Effector CD4-positive, alpha-beta T cell (primary cell): ENCODE results near the gene ZNF281.
"Not testable (repeated sequence)": the region's sequence is repeated elsewhere in the genome, so short reads cannot be mapped to it uniquely, and the experiment has no call there.

ENCODE experiments used
- DNase-seq: peaks from one replicate; pipeline ENCODE4 v3.0.0-alpha.2; 2020
- total RNA-seq: gene quantifications from one replicate; lab custom pipeline; 2026; lab: John Stamatoyannopoulos, UW

The ZNF281 gene, protein sequence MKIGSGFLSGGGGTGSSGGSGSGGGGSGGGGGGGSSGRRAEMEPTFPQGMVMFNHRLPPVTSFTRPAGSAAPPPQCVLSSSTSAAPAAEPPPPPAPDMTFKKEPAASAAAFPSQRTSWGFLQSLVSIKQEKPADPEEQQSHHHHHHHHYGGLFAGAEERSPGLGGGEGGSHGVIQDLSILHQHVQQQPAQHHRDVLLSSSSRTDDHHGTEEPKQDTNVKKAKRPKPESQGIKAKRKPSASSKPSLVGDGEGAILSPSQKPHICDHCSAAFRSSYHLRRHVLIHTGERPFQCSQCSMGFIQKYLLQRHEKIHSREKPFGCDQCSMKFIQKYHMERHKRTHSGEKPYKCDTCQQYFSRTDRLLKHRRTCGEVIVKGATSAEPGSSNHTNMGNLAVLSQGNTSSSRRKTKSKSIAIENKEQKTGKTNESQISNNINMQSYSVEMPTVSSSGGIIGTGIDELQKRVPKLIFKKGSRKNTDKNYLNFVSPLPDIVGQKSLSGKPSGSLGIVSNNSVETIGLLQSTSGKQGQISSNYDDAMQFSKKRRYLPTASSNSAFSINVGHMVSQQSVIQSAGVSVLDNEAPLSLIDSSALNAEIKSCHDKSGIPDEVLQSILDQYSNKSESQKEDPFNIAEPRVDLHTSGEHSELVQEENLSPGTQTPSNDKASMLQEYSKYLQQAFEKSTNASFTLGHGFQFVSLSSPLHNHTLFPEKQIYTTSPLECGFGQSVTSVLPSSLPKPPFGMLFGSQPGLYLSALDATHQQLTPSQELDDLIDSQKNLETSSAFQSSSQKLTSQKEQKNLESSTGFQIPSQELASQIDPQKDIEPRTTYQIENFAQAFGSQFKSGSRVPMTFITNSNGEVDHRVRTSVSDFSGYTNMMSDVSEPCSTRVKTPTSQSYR
- 84.1 reads per million, percentile 79 among the genes with 10 or more reads in this experiment for total RNA-seq

DNA sequence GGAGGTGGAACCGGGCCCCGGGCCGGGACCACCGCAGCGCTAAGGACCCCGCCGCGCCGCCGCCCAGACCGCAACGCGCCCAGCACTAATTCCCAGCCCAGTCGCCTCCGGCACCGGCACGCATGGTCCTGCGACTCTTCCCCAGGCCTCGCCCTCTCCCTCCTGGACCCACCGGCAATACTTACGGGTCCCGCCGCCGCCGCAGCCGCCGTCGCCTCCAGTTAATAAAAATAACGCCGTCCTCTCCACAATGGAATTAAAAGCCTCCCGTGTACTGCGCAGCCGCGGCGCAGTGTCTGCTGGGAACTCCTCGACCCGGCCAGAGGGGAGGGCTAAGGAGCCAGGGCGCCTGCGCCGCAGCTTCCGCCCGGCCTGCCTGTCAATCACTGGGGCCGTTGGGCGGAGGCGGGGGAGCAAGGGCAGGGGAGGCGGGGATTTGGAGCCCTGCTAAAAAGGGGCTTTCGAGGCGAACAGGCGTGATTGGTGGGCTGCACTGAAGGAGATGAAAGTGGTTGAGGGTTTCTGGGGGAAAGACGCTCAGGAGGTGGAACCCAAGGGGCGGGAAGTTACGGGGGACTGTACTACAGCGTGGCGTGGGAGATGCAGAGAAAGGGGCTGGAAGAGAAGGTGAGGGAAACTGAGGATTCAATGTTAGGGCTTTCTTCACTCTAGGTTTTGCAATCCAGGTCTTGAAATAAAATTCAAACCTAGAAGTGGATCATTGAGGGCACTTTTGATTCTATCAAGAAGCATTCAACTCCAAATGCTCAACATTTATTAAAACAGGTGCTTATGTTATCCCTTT is at the start of gene ZNF281:
ZNF281 (minus strand) TSS at position 276 of the 805 bp plus-strand sequence. CDS start 331 bp downstream, outside the sequence.
- DNase-seq: peak; percentile 93

DNA sequence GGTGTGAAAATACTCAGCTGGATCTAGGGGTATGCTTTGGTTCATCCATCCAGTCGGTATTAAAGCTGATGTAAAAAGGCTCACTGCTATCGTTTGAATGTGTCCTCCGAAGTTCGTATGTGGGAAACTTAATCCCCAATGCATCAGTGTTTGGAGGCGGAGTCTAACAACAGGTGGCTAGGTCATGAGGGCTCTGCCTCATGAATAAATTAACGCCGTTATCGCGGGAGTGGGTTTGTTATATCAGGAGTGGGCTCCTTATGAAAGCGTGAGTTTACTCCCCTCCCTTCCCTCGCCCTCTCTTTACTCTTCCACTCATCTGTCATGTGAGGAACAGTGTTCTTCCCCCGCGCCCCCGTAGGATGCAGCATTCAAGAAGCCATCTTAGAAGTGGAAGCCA is 48.9 kb upstream of the ZNF281 start:
- no peak for DNase-seq

- DNase-seq: no peak
Observed at GRCh38 chr1:200457810-200458209, 48.0 kb upstream of the ZNF281 start.

- no peak for DNase-seq
Observed at GRCh38 chr1:200454425-200454824, 44.6 kb upstream of the ZNF281 start.

DNA sequence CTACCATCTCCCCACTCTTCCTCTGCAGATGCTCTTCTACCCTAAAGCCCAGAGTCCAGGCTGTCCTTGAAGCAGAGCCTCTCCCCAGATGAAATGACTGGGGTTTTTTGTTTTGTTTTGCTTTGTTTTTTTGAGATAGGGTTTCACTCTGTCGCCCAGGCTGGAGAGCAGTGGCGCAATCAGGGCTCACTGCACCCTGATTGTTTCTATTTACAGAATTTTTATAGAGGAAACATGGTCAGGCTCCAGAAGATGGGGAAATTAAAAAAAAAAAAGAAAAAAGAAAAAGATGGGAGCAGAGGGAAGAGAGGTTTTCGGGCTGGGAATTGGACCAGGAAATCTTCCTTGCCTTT is 43.7 kb upstream of the ZNF281 start:
- no peak for DNase-seq

- DNase-seq: no peak
Observed at GRCh38 chr1:200452850-200453552, 43.2 kb upstream of the ZNF281 start.

DNA sequence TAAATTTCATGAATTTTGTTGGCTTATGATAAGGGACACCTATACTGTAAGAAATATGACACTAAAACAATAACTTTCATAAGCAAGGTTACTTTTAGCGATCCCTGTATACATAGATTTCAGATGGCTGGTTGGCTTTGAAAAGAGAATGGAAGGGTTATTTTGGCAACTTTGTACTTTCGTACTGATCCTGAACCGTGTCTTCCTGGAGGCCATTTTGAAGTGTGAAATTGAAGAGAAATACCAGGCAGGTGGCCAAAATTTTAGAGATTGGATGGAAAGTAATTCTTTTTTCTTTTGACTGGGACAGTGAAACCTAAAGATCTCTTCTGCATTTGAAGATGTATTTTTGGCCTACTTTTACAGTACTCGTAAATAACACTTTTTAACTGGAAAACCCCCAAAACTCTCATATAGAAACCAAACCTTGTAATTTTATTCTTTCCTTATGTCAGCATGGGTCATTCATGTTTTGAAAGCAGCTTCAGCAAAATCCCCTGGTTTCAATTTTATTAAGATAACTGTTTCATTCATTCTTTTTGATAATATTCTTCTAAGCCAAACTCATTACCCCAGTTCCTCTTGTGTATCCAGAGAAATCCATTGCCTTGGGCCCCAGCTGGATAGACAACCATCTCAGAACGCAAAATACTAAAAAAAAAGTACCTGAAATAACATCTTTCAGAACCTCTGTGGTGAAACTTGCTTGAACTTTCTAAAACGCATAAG is 38.4 kb upstream of the ZNF281 start:
- no peak for DNase-seq

DNA sequence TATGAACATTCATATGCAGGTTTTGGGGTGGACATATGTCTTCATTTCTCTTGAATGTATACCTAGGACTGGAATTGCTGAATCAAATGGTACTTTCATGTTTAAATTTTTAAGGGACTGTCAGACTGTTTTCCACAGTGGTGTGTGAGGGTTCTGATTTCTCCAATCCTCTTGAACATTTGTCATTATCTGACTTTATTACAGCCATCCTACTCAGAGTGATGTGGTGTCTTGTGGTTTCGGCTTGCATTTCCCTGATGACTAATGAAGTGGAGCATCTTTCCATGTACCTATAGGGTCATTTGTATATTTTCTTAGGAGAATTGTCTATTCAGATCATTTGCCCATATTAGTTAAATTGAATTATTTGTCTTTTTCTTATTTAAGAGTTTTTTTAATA is 35.4 kb upstream of the ZNF281 start:
- no peak for DNase-seq

GRCh38 chr1:200444478-200444877 is 34.6 kb upstream of the ZNF281 start:
- no peak for DNase-seq

DNA sequence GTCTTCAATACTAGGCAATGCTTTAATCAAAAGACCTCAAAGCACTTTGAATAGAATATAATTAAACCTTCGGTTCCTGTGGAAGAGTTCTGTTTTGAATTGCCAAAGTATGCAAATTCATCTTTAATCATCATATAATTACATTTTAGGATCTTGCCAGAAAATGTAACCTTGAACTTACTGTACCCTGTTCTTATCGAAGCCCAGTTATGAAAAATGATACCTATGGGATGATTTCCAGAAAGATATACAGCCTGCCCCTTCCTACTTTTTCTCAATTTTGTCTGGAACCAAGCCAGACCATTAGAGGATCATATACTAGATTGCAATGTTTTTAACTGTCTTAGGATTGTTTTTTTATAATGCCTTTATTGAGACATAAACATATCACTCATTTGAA is 34.0 kb upstream of the ZNF281 start:
- no peak for DNase-seq

GRCh38 chr1:200442537-200443156 is 32.8 kb upstream of the ZNF281 start:
- no peak for DNase-seq

GRCh38 chr1:200442023-200442422 is 32.2 kb upstream of the ZNF281 start:
- no peak for DNase-seq

GRCh38 chr1:200438911-200439310 is 29.1 kb upstream of the ZNF281 start:
- no peak for DNase-seq

GRCh38 chr1:200438413-200438812 is 28.6 kb upstream of the ZNF281 start:
- not testable (repeated sequence) for DNase-seq

GRCh38 chr1:200437556-200438203 is 27.8 kb upstream of the ZNF281 start:
- no peak for DNase-seq

DNA sequence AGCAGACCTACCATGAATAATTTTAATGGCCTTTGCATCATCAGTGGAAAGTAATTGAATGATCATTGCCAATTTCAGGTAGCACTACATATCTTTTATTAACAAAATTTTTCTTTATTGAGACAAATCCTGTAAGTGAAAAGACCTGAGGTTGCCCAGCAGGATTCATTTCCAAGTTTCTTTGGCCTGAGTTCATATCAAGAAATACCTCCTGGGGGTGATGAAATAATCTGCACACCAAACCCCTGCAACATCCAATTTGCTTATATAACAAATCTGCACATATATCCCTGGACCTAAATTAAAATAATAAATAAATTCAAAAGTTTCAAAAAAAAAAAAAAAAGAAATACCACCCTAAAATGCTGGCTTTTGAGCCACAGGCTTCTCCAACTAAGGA is 27.3 kb upstream of the ZNF281 start:
- no peak for DNase-seq

DNA sequence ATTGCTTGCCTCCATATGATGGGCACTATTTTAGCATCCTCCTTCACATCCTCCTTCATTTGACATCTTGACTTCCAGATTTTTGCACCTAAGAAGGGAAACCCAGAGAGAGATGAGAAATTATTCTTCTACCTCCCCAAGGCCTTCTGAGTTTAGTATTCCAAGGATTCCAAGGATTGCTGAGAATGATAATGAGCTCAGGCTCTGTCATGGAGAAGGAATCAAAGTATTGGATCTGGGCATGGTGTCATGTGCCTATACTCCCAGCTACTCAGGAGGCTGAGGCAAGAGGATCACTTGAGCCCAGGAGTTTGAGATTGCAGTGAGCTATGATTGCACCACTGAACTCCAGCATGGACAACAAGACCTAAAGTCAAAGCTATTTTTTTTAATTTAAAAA is 26.6 kb upstream of the ZNF281 start:
- DNase-seq: no peak

DNA sequence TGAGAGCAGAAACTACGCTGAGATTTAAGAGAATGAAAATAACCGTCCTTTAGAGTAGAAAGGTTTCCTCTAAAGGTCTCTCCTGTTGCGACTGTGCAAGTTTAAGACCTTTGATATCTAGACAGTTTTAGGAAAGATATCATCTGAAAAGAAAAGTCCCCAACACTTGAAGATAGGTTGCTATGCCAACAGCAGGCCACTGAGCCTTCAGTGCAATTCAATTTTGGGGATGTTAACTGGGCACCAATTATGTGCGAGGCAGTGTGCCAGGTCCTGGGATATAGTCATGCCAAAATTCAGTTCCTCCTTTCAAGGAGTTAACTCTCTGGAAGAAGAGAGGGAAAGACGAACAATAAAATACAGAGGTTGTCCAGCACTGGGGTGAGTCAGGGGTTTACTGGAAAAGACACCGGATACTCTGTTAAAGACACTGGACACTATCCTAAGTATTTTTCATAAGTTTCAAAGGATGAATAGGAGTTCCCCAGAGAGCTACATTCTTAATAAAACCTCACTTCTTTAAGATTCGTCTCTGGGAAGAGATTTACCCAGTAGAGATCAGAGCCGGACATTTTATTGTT is 25.5 kb upstream of the ZNF281 start:
- DNase-seq: no peak

DNA sequence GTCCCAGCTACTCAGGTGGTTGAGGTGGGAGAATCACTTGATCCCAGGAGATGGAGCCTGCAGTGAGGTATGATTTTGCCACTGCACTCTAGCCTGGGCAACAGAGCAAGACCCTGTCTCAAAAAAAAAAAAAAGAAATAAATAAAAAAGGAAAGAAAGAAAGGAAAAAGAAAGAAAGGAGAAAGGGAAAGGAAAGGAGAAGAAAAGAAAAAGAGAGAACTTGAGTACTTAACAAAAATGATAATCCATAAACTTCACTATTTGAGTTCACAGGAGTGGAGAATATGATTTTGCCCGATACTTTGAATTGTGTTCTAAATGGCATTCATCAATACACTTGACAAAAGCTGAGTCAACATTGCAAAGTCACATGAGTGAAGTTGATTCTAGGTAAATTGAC is 23.8 kb upstream of the ZNF281 start:
- DNase-seq: no peak

GRCh38 chr1:200432586-200432985 is 22.8 kb upstream of the ZNF281 start:
- DNase-seq: no peak
